ENCODE data around the gene TRAF2.

- TF ChIP-seq CTCF (conservative IDR thresholded peaks at IDR 0.05; ENCODE audit: low read depth, low read length) (no peak), EZH2 (IDR thresholded peaks at IDR 0.05; ENCODE audit: borderline replicate concordance, low read depth, low read length, poor library complexity, severe bottlenecking) (no peak)
Observed at GRCh38 chr9:136961279-136962065, 75.2 kb downstream of the TRAF2 start.
